Activated T-cell treated with anti-CD3 and anti-CD28 coated beads, Interleukin-2, amount 50 U/mL, for 24 hours (primary cell): ENCODE results near the gene KCNJ9.

Experiments
- DNase-seq: peaks from one replicate; pipeline ENCODE4 v3.0.0-alpha.2; 2020
- H3K27ac Mint-ChIP-seq: 2 replicates; pipeline ENCODE4 v1.8.0; 2020; ENCODE audit warnings: mild to moderate bottlenecking, mixed read lengths
- H3K27me3 Mint-ChIP-seq: 2 replicates; pipeline ENCODE4 v1.8.0; 2020; ENCODE audit warnings: mixed read lengths
- H3K36me3 Mint-ChIP-seq: 2 replicates; pipeline ENCODE4 v1.8.0; 2020; ENCODE audit warnings: low read depth, mixed read lengths
- H3K4me1 Mint-ChIP-seq: 2 replicates; pipeline ENCODE4 v1.8.0; 2020; ENCODE audit warnings: low read depth, mixed read lengths
- H3K4me3 Mint-ChIP-seq: 2 replicates; pipeline ENCODE4 v1.8.0; 2020; ENCODE audit warnings: mild to moderate bottlenecking, moderate library complexity, mixed read lengths
- H3K9me3 Mint-ChIP-seq: 2 replicates; pipeline ENCODE4 v1.8.0; 2020; ENCODE audit warnings: mixed read lengths

The KCNJ9 gene

DNA sequence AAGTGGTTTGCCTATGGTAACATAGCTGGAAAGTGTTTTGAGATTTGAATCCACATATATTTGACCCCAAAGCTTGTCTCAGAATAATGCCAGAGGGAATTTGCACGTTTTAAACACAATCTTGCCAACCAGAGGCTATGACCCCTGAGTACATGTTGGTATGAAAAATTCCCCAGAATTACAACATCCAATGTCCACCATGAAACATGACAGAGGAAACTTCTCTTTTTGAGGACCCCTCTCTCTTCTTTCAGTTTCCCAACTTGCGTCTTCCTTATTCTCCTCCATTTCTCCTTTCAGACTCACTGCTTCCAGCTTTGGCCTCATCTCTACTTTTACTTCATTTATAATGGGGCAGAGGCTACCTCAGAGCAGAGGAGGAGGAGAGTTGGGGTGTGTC is 5.5 kb upstream of the KCNJ9 start:
- H3K27ac Mint-ChIP-seq, result no peak overlapping the region
- DNase-seq, result no peak
- no peaks in the 10 kb centered on the region for H3K36me3 Mint-ChIP-seq
- peaks cover 78% of the 10 kb centered on the region for H3K27me3 Mint-ChIP-seq
- H3K4me3 Mint-ChIP-seq, result no peak overlapping the region
- H3K9me3 Mint-ChIP-seq, result no peaks in the 10 kb centered on the region
- peaks cover 16% of the 10 kb centered on the region for H3K4me1 Mint-ChIP-seq

- Mint-ChIP-seq H3K27ac (no peak overlapping the region), H3K9me3 (no peaks in the 10 kb centered on the region), H3K4me3 (no peak overlapping the region), H3K4me1 (peaks cover 21% of the 10 kb centered on the region), H3K27me3 (peaks cover 81% of the 10 kb centered on the region), H3K36me3 (no peaks in the 10 kb centered on the region)
- no peak for DNase-seq
These were observed 5.0 kb upstream of the KCNJ9 start for GRCh38 chr1:160076295-160076694.

- no peaks in the 10 kb centered on the region for H3K36me3 Mint-ChIP-seq
- no peak for DNase-seq
- no peak overlapping the region for H3K27ac Mint-ChIP-seq
- H3K4me1 Mint-ChIP-seq, result peaks cover 15% of the 10 kb centered on the region
- H3K27me3 Mint-ChIP-seq, result peaks cover 84% of the 10 kb centered on the region
- H3K9me3 Mint-ChIP-seq, result no peaks in the 10 kb centered on the region
- H3K4me3 Mint-ChIP-seq, result no peak overlapping the region
These were observed 3.9 kb upstream of the KCNJ9 start for GRCh38 chr1:160077486-160077885.

DNA sequence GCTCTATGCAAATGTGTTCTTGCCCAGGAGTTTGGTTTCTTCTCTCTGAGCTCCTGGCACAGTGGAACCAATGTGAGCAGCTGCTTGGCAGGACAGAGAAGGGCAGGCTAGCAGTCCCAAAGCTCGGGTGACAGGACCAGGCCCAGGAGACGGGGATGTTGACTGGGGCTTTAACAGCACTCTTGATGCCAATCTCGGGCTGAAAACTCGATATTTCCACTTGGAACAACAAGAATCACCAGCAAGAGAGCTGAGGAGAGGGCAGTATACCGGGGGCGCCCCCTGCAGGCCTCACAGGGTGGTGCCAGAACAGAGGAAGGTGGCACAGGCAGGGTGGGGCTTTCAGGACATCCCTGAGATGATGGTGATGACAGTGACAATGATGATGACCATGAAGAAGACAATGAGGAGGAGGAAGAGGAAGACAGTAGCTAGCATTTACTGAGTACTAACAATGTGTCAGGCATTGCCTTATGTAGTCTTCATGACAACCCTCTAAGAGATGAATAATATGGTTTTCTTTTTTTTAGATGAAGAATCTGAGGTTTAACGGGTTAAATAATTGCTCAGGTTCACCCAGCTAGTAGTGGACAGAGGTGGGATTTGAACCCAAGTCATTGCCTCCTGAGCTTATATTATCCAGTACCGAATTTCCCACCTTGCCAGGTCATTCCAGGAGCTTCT is 2.7 kb upstream of the KCNJ9 start:
- H3K4me1 Mint-ChIP-seq, result peaks cover 15% of the 10 kb centered on the region
- H3K9me3 Mint-ChIP-seq, result no peaks in the 10 kb centered on the region
- peaks cover 80% of the 10 kb centered on the region for H3K27me3 Mint-ChIP-seq
- H3K27ac Mint-ChIP-seq, result no peak overlapping the region
- H3K36me3 Mint-ChIP-seq, result no peaks in the 10 kb centered on the region
- H3K4me3 Mint-ChIP-seq, result no peak overlapping the region
- DNase-seq, result peak; percentile 75

DNA sequence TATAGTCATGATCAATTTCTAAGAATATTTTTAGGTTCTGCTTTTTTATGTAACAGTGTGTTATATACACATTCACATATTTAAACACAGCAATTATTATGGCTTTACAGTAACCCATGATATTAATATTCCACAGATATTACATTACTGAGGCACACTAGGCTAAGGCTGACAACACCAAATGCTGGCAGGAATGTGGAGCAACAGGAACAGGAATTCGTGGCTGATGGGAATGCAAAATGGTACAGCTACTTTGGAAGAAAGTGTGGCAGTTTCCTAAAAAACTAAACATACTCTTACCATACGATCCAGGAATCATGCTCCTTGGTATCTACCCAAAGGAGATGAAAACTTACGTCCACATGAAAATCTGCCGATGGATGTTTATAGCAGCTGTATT is 1.9 kb upstream of the KCNJ9 start:
- Mint-ChIP-seq H3K27me3 (peaks cover 78% of the 10 kb centered on the region), H3K36me3 (peaks cover 3% of the 10 kb centered on the region), H3K27ac (no peak overlapping the region), H3K9me3 (no peaks in the 10 kb centered on the region), H3K4me1 (peaks cover 21% of the 10 kb centered on the region), H3K4me3 (no peak overlapping the region)
- no peak for DNase-seq

DNA sequence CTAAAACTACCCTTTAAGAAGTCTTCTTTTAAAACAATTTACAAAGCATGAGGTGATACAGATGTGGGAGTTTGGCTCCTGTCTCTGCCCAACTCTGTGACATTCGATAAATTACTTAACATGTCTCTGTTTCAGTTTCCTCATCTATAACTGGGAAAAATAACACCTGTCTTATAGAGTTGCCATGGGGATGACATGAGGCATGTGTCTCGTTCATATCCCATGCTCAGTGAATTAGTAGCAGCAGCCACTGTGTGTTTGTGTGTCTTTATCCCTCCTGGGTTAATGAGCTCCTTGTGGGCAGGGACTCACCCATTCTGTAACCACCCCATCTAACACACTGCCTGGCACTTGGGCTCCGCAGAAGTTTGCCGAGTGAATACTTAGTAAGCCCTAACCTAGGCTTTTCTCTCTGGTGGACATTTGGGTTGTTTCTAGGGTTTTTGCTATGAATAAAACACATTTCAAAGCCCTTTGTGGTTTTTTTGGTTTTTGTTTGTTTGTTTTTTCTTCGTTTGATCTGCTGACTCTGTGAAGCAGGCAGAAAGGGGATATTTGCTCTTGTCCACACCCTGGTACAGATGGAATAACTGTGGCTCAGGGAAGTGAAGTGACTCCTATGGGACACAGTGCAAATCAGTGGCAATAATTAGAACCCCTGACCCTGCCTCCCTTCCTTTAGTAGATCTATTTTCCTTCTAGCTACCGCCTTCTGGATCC is 797 bp upstream of the KCNJ9 start:
- Mint-ChIP-seq H3K27me3 (peaks cover 67% of the 10 kb centered on the region), H3K9me3 (no peaks in the 10 kb centered on the region), H3K27ac (no peak overlapping the region), H3K4me1 (peaks cover 25% of the 10 kb centered on the region), H3K4me3 (no peak overlapping the region), H3K36me3 (peaks cover 12% of the 10 kb centered on the region)
- DNase-seq, result no peak

DNA sequence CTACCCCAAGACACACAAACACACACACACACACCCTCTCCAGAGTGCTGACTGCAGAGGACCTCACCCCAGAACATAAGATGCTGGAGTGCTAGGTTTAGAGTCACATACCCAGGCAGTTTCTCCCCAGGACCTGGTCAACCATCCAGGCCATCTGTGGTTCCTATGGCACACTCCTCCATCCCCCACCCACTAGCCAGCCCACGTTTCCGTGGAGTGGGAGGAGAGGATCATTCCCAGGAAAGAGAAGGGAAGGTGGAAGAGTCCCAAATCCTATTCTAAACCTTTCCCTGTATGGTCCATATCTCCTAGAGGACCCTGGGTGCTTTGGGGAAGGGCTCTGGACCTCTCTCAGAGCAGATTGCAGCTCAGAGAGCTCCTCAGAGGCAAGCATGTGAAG is 1.1 kb downstream of the KCNJ9 start:
- H3K27me3 Mint-ChIP-seq, result peaks cover 52% of the 10 kb centered on the region
- no peak for DNase-seq

DNA sequence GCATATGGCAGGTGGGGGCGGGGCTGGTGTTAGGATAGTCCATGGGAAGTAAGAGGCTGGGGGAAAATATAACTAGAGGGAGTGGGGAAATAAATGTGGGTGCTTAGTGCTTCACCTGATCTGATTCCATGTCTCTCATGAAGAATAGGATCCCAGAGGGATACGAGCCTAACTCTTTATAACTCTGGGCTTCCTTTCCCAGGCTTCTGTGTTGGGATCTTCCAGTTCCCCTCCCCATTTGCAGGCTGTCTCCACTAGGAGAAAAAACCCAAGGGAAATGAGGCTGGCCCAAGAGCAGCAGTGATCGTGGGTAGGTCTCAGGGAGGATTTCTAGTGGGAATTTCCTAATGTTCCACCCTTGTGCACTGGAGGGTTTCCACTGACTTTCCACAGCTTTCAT is 1.6 kb downstream of the KCNJ9 start:
- no peak overlapping the region for H3K4me3 Mint-ChIP-seq

More for the DNA sequence above, 1.1 kb downstream of the KCNJ9 start:
- H3K4me3 Mint-ChIP-seq, result no peak overlapping the region
- no peak overlapping the region for H3K27ac Mint-ChIP-seq
- peaks cover 26% of the 10 kb centered on the region for H3K4me1 Mint-ChIP-seq
- H3K36me3 Mint-ChIP-seq, result peaks cover 26% of the 10 kb centered on the region
- H3K9me3 Mint-ChIP-seq, result no peaks in the 10 kb centered on the region

DNA sequence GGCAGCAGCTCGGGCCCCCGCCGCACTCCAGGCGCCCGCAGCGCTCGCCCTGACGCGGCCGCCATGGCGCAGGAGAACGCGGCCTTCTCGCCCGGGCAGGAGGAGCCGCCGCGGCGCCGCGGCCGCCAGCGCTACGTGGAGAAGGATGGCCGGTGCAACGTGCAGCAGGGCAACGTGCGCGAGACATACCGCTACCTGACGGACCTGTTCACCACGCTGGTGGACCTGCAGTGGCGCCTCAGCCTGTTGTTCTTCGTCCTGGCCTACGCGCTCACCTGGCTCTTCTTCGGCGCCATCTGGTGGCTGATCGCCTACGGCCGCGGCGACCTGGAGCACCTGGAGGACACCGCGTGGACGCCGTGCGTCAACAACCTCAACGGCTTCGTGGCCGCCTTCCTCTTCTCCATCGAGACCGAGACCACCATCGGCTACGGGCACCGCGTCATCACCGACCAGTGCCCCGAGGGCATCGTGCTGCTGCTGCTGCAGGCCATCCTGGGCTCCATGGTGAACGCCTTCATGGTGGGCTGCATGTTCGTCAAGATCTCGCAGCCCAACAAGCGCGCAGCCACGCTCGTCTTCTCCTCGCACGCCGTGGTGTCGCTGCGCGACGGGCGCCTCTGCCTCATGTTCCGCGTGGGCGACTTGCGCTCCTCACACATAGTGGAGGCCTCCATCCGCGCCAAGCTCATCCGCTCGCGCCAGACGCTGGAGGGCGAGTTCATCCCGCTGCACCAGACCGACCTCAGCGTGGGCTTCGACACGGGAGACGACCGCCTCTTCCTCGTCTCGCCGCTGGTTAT is 2.8 kb downstream of the KCNJ9 start:
- Mint-ChIP-seq H3K9me3 (no peaks in the 10 kb centered on the region), H3K36me3 (peaks cover 40% of the 10 kb centered on the region), H3K4me3 (peak overlapping the region; percentile 49), H3K27ac (no peak overlapping the region), H3K27me3 (peaks cover 41% of the 10 kb centered on the region), H3K4me1 (peaks cover 26% of the 10 kb centered on the region)
- DNase-seq, result peak; percentile 84

More for the DNA sequence above, 1.6 kb downstream of the KCNJ9 start:
- Mint-ChIP-seq H3K4me1 (peaks cover 26% of the 10 kb centered on the region), H3K27me3 (peaks cover 50% of the 10 kb centered on the region), H3K9me3 (no peaks in the 10 kb centered on the region), H3K36me3 (peaks cover 28% of the 10 kb centered on the region), H3K27ac (no peak overlapping the region)
- DNase-seq, result no peak

GRCh38 chr1:160084771-160085321 is 3.5 kb downstream of the KCNJ9 start:
- Mint-ChIP-seq H3K4me1 (peaks cover 25% of the 10 kb centered on the region), H3K27ac (no peak overlapping the region), H3K9me3 (no peaks in the 10 kb centered on the region), H3K4me3 (no peak overlapping the region), H3K27me3 (peaks cover 34% of the 10 kb centered on the region), H3K36me3 (peaks cover 43% of the 10 kb centered on the region)
- DNase-seq, result no peak

GRCh38 chr1:160085686-160086455 is 4.5 kb downstream of the KCNJ9 start:
- DNase-seq, result peak; percentile 85
- peaks cover 50% of the 10 kb centered on the region for H3K36me3 Mint-ChIP-seq
- no peaks in the 10 kb centered on the region for H3K9me3 Mint-ChIP-seq
- peaks cover 15% of the 10 kb centered on the region for H3K4me1 Mint-ChIP-seq
- H3K27me3 Mint-ChIP-seq, result peaks cover 24% of the 10 kb centered on the region
- no peak overlapping the region for H3K4me3 Mint-ChIP-seq
- no peak overlapping the region for H3K27ac Mint-ChIP-seq

- H3K4me3 Mint-ChIP-seq, result no peak overlapping the region
- peaks cover 17% of the 10 kb centered on the region for H3K27me3 Mint-ChIP-seq
- H3K4me1 Mint-ChIP-seq, result peaks cover 10% of the 10 kb centered on the region
- H3K9me3 Mint-ChIP-seq, result no peaks in the 10 kb centered on the region
- DNase-seq, result no peak
- peaks cover 54% of the 10 kb centered on the region for H3K36me3 Mint-ChIP-seq
- H3K27ac Mint-ChIP-seq, result no peak overlapping the region
These were observed 5.1 kb downstream of the KCNJ9 start for GRCh38 chr1:160086456-160086892.

GRCh38 chr1:160087118-160087662 is 5.9 kb downstream of the KCNJ9 start:
- Mint-ChIP-seq H3K27me3 (peaks cover 10% of the 10 kb centered on the region), H3K9me3 (no peaks in the 10 kb centered on the region), H3K27ac (no peak overlapping the region), H3K36me3 (peaks cover 60% of the 10 kb centered on the region), H3K4me1 (peaks cover 10% of the 10 kb centered on the region), H3K4me3 (no peak overlapping the region)
- DNase-seq, result no peak

DNA sequence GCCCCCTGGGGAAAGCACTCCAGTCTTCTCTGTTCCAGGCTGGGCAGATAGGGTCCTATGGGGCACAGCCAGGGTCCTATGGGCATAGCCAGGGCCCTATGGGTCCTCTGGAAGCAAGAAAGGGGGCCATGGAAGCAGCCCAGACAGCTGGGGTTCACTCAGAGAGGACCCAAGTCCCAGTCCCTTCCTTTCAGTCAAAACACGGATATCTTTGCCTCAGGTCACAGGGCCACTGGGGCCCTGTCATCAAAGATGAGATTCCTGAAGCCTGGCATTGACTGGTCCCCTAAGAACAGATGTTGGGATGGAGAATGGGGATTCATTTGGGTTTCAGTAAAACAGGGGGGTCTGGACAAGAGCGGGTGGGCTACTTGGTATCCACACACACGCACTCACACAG is 8.5 kb downstream of the KCNJ9 start:
- H3K36me3 Mint-ChIP-seq, result peaks cover 79% of the 10 kb centered on the region
- no peak overlapping the region for H3K27ac Mint-ChIP-seq

More for the DNA sequence above, 8.5 kb downstream of the KCNJ9 start:
- Mint-ChIP-seq H3K9me3 (no peaks in the 10 kb centered on the region), H3K4me1 (peaks cover 18% of the 10 kb centered on the region), H3K4me3 (no peak overlapping the region), H3K27me3 (no peaks in the 10 kb centered on the region)
- DNase-seq, result no peak
